ENCODE results near the gene SINHCAF.

SINHCAF gene

DNA sequence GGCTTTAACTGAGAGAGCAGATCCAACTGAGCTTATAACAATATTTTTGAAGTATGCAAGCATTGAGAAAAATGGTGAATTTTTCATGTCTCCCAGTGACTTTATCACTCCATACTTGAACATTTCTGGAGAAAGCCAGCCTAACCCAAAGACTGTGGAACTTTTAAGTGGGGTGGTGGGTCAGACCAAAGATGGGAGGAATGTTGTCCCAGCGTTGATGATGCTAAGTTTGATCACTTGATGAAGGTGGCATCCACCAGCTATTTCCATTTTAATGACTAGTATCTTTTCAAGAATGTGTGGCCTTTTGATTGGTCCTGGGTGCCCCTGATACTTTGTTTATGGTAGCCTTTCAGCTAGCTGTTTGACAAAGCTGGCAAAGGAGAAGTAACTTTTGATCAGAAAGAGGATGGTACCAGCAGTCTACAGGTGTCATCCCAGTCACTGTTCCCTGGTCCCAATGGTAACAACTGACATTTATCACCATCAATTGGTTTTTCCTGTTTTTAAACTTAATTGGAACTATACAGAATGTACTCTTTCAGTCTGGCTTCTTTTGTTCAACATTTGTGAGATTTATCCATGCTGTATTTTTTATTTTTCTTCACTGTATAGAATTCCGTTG lies 14.2 kb downstream of the SINHCAF start:
- TF ChIP-seq CTCF (conservative IDR thresholded peaks at IDR 0.05): no peak
- no peak overlapping the region for H3K27ac ChIP-seq

DNA sequence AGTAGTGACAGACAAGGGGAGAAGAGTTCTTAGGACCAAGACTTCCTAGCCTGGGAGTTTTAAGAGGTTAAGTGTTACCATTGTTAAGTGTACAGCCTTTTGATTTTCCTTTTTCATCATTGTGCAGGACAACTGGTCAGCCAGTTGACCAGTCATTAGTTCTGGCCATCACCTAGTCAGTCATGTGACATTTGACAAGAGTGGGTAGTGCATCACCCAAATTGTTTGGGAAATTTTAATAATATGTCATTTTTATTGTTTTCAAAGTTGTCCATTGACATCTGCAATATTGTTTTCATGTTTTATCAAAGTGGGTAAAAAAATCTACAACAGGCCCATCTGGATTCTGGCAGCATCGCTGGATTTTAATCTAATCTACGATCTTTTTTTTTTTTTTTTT lies 15.5 kb downstream of the SINHCAF start:
- TF ChIP-seq CTCF (conservative IDR thresholded peaks at IDR 0.05): no peak
- H3K27ac ChIP-seq: no peak overlapping the region

GRCh38 chr12:31309279-31309678 lies 16.7 kb downstream of the SINHCAF start:
- no peak for TF ChIP-seq CTCF (conservative IDR thresholded peaks at IDR 0.05)
- no peak overlapping the region for H3K27ac ChIP-seq

DNA sequence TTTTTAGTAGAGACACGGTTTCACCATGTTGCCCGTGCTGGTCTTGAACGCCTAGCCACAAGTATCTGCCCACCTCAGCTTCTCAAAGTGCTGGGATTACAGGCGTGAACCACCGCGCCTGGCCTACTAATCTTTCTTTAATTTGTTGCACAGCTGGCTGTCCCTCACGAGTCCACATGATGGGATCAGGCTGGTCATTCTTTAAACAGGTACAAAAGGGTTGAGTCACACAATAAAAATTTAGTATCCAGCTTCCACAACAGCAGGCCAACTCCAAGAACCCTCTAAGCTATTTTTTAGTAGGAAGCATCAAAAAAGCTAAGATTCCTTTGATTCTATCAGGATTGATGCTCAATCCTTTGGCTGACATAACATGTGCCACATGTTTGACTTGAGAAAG lies 17.8 kb downstream of the SINHCAF start:
- H3K27ac ChIP-seq: no peak overlapping the region
- TF ChIP-seq CTCF (conservative IDR thresholded peaks at IDR 0.05): no peak

- TF ChIP-seq CTCF (conservative IDR thresholded peaks at IDR 0.05): no peak
Measured at GRCh38 chr12:31306866-31307265, 19.1 kb downstream of the SINHCAF start.

DNA sequence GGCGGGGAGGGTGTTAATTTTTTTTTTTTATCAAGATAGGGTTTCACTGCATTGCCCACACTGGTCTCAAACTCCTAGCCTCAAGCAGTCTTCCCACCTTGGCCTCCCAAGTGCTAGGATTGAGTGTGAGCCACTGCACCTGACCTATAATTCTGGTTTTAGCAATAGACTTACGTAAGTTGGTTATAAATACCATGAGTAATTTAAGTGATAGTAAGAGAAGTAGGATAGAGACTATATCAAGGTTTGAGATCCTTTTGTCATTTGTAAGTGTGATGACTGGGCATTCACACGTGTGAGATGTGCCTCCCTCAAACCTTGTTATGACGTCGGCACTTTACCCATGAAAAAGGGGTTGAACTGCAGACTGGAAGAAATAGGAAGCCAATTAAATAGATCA lies 22.5 kb downstream of the SINHCAF start:
- no peak for TF ChIP-seq CTCF (conservative IDR thresholded peaks at IDR 0.05)
- no peak overlapping the region for H3K27ac ChIP-seq

More at GRCh38 chr12:31306866-31307265, 19.1 kb downstream of the SINHCAF start:
- no peak overlapping the region for H3K27ac ChIP-seq

GRCh38 chr12:31301311-31301710 lies 24.6 kb downstream of the SINHCAF start:
- no peak for TF ChIP-seq CTCF (conservative IDR thresholded peaks at IDR 0.05)

More at GRCh38 chr12:31301311-31301710, 24.6 kb downstream of the SINHCAF start:
- no peak overlapping the region for H3K27ac ChIP-seq
